ENCODE results near the gene PARP8. TPM values are rescaled to one million over a fixed set of nuclear protein-coding genes. Genes with fewer than 3 reads are reported as not detected.

Gene PARP8
- total and polyA plus RNA-seq, 9 donors = 4.4 to 21.4 (median 18.4) TPM

DNA sequence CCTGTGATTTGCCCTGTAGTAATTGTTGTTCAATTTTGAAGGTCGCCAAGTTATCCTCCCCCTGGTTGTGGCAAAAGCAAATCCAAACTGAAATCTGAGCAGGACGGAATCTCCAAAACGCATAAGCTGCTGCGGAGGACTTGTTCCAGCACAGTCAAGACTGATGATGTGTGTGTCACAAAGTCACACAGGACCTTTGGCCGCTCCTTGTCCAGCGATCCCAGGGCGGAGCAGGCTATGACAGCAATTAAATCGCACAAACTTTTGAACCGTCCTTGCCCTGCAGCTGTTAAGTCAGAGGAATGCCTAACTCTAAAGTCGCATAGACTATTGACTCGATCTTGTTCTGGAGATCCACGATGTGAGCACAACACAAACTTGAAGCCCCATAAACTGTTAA, 128.4 kb downstream of the PARP8 start:
- no peaks in the 10 kb centered on the region for H3K9me3 ChIP-seq
- WGBS, 3 donors = 92 to 96% (median 94%) methylated on average over 12 of the region's 12 CpGs
- intact Hi-C loops (cut with DNase I) = no loop called here

DNA sequence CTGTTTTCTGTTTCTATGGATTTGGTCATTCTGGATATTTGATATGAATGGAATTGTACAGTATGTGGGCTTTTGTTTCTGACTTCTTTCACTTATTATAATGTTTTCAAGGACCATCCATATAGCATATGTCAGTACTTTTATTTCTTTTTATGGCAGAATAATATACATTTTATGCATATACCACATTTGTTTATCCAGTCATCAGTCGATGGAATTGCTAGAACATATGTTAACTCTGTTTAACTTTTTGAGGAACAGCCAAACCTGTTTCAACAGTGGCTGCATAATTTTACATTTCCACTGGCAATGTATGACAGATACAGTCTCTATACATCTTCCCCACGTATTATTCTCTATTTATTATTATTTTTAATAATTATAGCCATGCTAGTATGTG, 131.6 kb downstream of the PARP8 start:
- Histone ChIP-seq H3K9me3 (no peaks in the 10 kb centered on the region), H3K4me3 (no peak overlapping the region), H3K36me3 (no peaks in the 10 kb centered on the region), H3K4me1 (ENCODE audit: insufficient read depth) (no peaks in the 10 kb centered on the region), H3K27ac (no peak overlapping the region), H3K27me3 (no peaks in the 10 kb centered on the region)
- no peak for DNase-seq
- intact Hi-C loops (cut with DNase I) = no loop called here
- WGBS, 3 donors = 90 to 96% (median 93%) methylated on average over 2 of the region's 2 CpGs
- TF ChIP-seq EP300 (IDR thresholded peaks at IDR 0.05) = no peak
- TF ChIP-seq, protein P1, sequence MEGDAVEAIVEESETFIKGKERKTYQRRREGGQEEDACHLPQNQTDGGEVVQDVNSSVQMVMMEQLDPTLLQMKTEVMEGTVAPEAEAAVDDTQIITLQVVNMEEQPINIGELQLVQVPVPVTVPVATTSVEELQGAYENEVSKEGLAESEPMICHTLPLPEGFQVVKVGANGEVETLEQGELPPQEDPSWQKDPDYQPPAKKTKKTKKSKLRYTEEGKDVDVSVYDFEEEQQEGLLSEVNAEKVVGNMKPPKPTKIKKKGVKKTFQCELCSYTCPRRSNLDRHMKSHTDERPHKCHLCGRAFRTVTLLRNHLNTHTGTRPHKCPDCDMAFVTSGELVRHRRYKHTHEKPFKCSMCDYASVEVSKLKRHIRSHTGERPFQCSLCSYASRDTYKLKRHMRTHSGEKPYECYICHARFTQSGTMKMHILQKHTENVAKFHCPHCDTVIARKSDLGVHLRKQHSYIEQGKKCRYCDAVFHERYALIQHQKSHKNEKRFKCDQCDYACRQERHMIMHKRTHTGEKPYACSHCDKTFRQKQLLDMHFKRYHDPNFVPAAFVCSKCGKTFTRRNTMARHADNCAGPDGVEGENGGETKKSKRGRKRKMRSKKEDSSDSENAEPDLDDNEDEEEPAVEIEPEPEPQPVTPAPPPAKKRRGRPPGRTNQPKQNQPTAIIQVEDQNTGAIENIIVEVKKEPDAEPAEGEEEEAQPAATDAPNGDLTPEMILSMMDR (IDR thresholded peaks at IDR 0.05) = no peak
- no peak for TF ChIP-seq POLR2A (IDR thresholded peaks at IDR 0.05)

More for the DNA sequence above, 128.4 kb downstream of the PARP8 start:
- Histone ChIP-seq H3K4me1 (ENCODE audit: insufficient read depth) (no peaks in the 10 kb centered on the region), H3K4me3 (no peak overlapping the region), H3K36me3 (no peaks in the 10 kb centered on the region), H3K27me3 (no peaks in the 10 kb centered on the region), H3K27ac (no peak overlapping the region)
- TF ChIP-seq EP300 (IDR thresholded peaks at IDR 0.05) (no peak), POLR2A (IDR thresholded peaks at IDR 0.05) (no peak)
- TF ChIP-seq, protein P1 (IDR thresholded peaks at IDR 0.05) = no peak
- DNase-seq = no peak

DNA sequence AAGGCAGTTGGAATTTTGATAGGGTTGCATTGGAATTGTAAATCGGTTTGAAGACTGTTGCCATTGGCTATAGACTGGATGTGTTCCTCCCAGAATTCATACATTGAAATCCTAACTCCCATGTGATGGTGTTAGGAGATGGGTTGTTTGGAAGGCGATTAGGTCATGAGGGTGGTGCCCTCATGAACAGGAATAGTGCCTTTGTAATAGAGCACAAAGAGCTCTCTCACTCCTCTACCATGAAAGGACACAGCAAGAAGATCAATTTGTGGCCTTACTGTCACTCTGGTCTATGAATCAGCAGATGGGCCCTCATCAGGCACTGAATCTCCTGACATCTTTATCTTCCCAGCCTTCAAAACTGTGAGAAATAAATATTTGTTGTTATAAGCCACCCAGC, 133.2 kb downstream of the PARP8 start:
- H3K4me1 ChIP-seq (ENCODE audit: insufficient read depth) = no peaks in the 10 kb centered on the region
- 94 to 97% (median 96%) methylated on average over 2 of the region's 2 CpGs for WGBS, 3 donors
- intact Hi-C loops (cut with DNase I) = no loop called here
- TF ChIP-seq, protein P1 (IDR thresholded peaks at IDR 0.05) = no peak
- TF ChIP-seq POLR2A (IDR thresholded peaks at IDR 0.05) (no peak), EP300 (IDR thresholded peaks at IDR 0.05) (no peak)
- H3K36me3 ChIP-seq = no peaks in the 10 kb centered on the region
- no peak overlapping the region for H3K4me3 ChIP-seq
- no peak overlapping the region for H3K27ac ChIP-seq
- no peaks in the 10 kb centered on the region for H3K9me3 ChIP-seq
- no peaks in the 10 kb centered on the region for H3K27me3 ChIP-seq
- DNase-seq = no peak

DNA sequence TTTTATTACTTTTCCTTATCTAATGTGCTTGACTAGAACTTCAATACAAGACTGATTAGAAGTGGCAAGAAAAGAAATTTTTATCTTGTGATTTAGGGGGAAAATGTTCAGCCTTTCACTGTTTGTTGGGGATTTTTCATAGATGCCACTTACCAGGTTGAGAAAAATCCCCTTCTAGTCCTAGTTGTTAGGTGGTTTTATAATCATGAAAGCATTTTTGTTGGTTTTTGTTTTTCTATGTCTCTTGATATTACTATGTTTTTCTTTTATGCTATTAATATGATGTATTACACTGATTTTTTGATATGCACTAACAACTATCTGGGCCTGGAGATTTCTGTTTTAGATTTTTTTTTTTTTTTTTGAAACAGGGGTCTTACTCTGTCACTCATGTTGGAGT, 134.0 kb downstream of the PARP8 start:
- no peak overlapping the region for H3K4me3 ChIP-seq
- intact Hi-C loops (cut with DNase I) = no loop called here
- no peaks in the 10 kb centered on the region for H3K27me3 ChIP-seq
- TF ChIP-seq, protein P1 (IDR thresholded peaks at IDR 0.05) = no peak
- no peak for TF ChIP-seq EP300 (IDR thresholded peaks at IDR 0.05)
- no peaks in the 10 kb centered on the region for H3K9me3 ChIP-seq
- H3K27ac ChIP-seq = no peak overlapping the region
- H3K4me1 ChIP-seq (ENCODE audit: insufficient read depth) = no peaks in the 10 kb centered on the region
- no peaks in the 10 kb centered on the region for H3K36me3 ChIP-seq
- no peak for DNase-seq

DNA sequence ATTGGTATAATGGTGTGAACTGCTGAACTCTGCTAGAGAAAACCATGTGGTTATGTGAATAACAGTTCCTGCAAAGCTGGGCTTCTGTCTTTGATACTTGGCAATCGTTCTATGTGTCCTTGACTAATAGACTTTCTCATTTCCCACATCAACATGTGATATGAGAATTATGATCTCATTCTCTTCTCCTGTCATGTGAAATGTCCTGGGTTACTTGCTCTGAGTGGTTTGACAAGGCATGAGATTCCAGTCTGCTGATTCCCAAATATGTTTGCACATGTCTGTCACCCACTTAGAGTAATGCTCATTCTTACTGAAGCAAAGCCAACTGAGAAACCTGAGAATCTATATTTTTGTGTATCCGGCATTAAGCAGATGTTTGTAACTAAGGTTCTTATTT, 141.2 kb downstream of the PARP8 start:
- H3K4me1 ChIP-seq (ENCODE audit: insufficient read depth) = no peaks in the 10 kb centered on the region
- no peak overlapping the region for H3K27ac ChIP-seq
- no peak overlapping the region for H3K4me3 ChIP-seq
- H3K9me3 ChIP-seq = no peaks in the 10 kb centered on the region
- no peaks in the 10 kb centered on the region for H3K27me3 ChIP-seq
- no peak for TF ChIP-seq EP300 (IDR thresholded peaks at IDR 0.05)
- TF ChIP-seq, protein P1 (IDR thresholded peaks at IDR 0.05) = no peak
- intact Hi-C loops (cut with DNase I) = no loop called here
- no peak for DNase-seq
- WGBS, 3 donors = 48 to 77% (median 62%) methylated on average over 2 of the region's 2 CpGs
- H3K36me3 ChIP-seq = no peaks in the 10 kb centered on the region

Measured in ovary (tissue), 9 donors.